Measurements from ENCODE around the gene KRT76.

DNA sequence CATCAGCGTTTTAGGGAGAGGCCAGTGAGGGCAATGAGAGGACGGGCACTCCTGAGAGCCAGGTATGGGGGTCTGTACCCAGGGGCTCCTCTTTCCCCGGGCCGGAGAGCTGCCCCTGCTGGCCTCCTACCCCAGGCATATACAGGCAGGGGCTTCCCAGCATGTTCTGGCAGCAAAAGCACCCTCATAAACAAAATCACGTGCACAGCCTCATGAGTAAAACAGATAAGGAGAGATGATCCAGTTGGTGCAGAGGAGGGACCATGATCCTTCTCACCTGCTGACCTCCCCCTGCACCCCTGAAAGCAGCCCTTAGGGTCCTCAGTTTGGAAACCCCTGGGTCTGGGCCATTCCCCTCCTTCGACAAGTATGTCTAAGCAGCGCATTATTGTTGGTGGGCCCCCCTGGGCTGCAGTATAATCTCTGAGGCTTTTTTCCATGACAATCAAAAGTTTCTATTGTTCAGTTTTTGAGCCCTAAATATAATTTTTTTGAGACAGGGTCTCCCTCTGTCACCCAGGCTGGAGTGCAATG lies 41.8 kb upstream of the KRT76 start:
- TF ChIP-seq, protein P1, sequence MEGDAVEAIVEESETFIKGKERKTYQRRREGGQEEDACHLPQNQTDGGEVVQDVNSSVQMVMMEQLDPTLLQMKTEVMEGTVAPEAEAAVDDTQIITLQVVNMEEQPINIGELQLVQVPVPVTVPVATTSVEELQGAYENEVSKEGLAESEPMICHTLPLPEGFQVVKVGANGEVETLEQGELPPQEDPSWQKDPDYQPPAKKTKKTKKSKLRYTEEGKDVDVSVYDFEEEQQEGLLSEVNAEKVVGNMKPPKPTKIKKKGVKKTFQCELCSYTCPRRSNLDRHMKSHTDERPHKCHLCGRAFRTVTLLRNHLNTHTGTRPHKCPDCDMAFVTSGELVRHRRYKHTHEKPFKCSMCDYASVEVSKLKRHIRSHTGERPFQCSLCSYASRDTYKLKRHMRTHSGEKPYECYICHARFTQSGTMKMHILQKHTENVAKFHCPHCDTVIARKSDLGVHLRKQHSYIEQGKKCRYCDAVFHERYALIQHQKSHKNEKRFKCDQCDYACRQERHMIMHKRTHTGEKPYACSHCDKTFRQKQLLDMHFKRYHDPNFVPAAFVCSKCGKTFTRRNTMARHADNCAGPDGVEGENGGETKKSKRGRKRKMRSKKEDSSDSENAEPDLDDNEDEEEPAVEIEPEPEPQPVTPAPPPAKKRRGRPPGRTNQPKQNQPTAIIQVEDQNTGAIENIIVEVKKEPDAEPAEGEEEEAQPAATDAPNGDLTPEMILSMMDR (IDR thresholded peaks at IDR 0.05): no peak
- TF ChIP-seq POLR2A (IDR thresholded peaks at IDR 0.05): no peak
- no peak for TF ChIP-seq EP300 (IDR thresholded peaks at IDR 0.05)
- no peak for TF ChIP-seq POLR2AphosphoS5 (IDR thresholded peaks at IDR 0.05)

Measured in gastroesophageal sphincter (tissue), 3 donors.